GM21723 (cell line): ENCODE measurements around the gene DZANK1.
"Not testable (repeated sequence)": the region's sequence is repeated elsewhere in the genome, so short reads cannot be mapped to it uniquely, and the experiment has no call there.

ENCODE experiments used
- ATAC-seq: cut with Tn5 transposase; IDR thresholded peaks from one replicate; pipeline ENCODE4 v1.9.1; 2021; ENCODE audit warnings: mild to moderate bottlenecking, moderate library complexity; ENCODE audit not compliant: unreplicated experiment

The DZANK1 gene

DNA sequence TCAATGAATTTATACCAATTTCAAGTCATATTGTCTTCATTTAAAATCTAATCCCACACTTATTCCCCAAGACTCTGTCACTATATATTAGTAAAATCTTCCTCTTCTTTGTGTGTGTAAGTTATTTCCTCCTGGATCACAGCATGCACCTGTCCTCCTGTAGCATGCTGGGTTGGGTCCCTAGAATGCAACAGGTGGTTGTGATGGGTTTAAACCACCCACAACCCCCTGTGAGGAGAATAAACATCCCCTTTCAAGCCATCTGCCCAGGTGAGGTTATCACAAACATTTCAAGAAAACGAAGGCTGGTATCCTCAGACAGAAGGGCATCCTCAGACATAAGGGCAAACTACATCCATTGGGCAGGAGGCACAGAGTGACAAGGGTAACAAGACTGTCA lies 26.4 kb downstream of the DZANK1 start:
- ATAC-seq: no peak

GRCh38 chr20:18436847-18437246 lies 30.0 kb downstream of the DZANK1 start:
- ATAC-seq: no peak

DNA sequence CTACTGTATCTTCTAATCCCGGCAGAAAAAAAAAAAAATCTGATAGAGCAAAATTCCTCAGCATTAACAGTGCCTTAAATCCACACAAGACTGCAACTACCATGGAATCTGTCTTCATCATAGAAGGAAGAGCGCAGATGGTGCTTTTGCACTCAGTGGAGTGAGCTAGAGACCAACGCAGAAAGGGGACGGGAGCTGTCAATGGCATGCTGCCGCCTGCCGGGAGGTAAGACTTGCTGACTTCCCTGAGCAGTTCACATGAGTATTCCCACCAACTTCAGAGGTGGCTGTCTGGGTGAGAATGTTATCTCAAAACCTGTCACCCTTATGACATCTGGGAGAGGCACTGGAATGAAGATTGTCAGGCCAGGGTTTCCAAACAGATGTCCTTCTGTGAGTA lies 35.6 kb downstream of the DZANK1 start:
- no peak for ATAC-seq

DNA sequence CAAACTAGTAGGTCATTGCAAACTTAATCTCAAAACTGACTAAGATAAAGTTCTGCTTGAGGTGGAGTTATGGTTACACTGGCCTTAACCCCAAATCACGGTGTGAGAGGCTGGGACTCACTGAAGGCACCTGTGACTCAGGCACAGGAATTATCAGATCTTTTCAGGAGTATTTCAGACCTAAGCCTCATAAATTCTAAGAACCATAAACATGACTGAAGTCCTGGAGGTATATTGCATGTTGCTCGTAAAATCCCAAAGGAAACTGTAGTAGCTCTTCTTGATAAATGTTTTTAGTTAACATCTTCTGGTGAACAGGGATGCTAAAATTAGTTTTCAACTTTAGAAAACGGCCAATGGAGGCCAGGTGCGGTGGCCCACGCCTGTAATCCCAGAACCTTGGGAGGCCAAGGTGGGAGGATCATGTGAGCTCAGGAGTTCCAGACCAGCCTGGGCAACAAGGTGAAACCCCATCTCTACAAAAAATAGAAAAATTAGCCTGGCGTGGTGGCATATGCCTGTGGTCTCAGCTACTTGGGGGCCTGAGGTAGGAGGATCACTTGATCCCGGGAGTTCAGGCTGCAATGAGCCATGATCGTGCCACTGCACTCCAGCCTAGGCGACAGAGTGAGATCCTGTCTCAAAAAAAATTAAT lies 36.5 kb downstream of the DZANK1 start:
- no peak for ATAC-seq

- ATAC-seq: no peak
These were observed 38.2 kb downstream of the DZANK1 start for GRCh38 chr20:18428490-18429173.

GRCh38 chr20:18427214-18427613 lies 39.6 kb downstream of the DZANK1 start:
- no peak for ATAC-seq

GRCh38 chr20:18421608-18422007 lies 45.2 kb downstream of the DZANK1 start:
- ATAC-seq: no peak

DNA sequence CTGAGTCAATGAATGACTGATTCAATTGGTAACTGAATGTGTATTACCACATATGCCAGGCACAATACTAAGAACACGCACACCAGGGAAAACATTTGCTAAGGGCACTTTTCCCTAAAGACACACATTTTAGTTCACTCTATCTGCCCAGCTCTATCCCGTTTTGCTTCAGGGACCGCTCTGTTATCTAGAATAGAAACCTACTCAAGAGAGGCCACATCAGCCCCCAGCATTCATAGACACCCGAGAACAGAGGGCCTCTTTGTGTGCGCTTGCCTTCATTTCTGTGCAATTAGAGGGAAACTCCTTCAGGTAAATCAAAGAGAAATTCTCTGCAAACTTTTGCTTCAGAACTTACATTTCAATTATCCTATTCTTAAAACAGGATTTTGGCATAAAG lies 50.3 kb downstream of the DZANK1 start:
- ATAC-seq: no peak

GRCh38 chr20:18414140-18414539 lies 52.7 kb downstream of the DZANK1 start:
- ATAC-seq: no peak

GRCh38 chr20:18412221-18412901 lies 54.5 kb downstream of the DZANK1 start:
- ATAC-seq: no peak

DNA sequence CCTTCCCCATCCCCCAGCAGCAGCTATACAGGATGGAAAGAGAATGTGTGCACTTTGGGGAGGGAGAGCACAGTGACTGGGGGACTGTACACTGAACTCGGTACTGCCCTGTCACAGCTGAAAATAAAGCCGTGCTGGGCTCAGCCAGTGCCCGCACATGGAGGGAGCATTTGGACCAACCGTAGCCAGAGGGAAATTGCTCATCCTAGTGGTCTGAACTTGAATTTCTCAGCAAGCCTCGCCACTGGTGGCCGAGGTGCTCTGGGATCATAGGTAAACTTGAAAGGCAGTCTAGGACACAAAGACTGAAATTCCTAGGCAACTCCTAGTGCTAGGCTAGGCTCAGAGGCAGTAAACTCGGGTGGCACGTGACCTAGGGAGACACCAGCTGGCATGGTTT lies 61.0 kb downstream of the DZANK1 start:
- ATAC-seq: no peak

- ATAC-seq: no peak
These were observed 62.7 kb downstream of the DZANK1 start for GRCh38 chr20:18404172-18404571.

- ATAC-seq: no peak
These were observed 63.6 kb downstream of the DZANK1 start for GRCh38 chr20:18403269-18403668.

- no peak for ATAC-seq
These were observed 65.5 kb downstream of the DZANK1 start for GRCh38 chr20:18401305-18401704.

- ATAC-seq: no peak
These were observed 66.4 kb downstream of the DZANK1 start for GRCh38 chr20:18400460-18400859.

GRCh38 chr20:18398713-18399112 lies 68.1 kb downstream of the DZANK1 start:
- ATAC-seq: not testable (repeated sequence)

DNA sequence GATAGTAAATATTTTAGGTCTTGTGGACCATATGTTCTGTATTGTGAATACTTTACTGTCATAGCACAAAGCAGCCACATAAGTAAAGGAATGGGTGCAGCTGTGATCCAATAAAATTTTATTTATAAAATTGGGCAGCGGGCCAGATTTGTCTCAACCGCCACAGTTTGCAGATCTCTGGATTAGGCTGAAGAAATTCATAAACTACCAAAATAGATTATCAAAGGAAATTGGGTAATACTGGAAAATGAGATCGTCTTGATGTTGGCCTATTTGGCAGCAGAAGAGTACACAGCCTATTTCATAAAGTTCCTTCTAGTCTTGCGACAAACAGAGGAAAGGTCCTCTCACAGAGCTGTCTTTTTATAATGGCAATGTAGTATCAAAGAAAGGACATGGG lies 69.8 kb downstream of the DZANK1 start:
- ATAC-seq: no peak

GRCh38 chr20:18395544-18395943 lies 71.3 kb downstream of the DZANK1 start:
- no peak for ATAC-seq

DNA sequence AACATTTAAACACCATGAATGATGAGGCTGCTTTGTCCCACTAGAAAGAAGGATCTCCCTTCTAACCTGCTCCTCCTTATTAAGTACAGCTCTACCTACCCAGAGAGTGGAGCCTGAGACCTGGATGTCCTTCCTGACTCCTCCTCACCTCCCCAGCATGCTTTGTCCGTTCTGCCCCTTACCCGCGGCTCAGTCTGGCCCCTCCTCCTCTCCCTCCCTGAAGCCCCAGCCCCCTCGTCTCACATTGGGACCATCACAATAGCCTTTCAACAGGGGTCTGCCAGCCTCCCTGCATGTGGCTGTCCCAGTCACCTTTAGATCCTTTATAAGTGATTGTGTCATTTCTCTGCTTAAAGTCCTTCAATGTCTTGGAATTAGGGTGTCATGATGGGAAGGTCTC lies 72.5 kb downstream of the DZANK1 start:
- ATAC-seq: no peak

DNA sequence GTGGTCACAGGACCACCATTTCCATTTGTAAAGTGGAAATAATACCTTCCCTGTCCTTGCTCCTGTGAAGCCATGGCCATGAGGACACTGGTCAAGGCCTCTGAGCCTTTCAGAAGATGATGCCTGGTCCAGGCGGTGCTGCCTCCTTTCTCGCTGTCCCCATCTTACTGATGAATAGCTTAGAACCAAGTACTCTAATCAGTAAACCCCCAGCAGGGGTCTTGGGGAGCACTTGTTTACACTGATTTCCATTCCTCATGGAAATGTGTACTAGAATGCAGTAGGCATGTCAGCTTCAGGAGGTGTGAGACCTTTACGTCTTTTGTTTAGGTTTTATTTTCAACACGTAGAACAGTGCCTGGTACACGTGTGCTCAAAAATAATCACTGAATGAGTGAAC lies 75.1 kb downstream of the DZANK1 start:
- no peak for ATAC-seq

- no peak for ATAC-seq
These were observed 76.6 kb downstream of the DZANK1 start for GRCh38 chr20:18390201-18390600.

- ATAC-seq: no peak
These were observed 78.0 kb downstream of the DZANK1 start for GRCh38 chr20:18388860-18389259.
